ENCODE measurements around the gene WNK3. TPM values are rescaled to one million over a fixed set of nuclear protein-coding genes. Genes with fewer than 3 reads are reported as not detected.

Gene WNK3
- total and polyA plus RNA-seq, 2 of the 13 experiments (the other 11 are each of a cell fraction or from before 2014, with no cell fraction given): 0.12 to 0.62 TPM

DNA sequence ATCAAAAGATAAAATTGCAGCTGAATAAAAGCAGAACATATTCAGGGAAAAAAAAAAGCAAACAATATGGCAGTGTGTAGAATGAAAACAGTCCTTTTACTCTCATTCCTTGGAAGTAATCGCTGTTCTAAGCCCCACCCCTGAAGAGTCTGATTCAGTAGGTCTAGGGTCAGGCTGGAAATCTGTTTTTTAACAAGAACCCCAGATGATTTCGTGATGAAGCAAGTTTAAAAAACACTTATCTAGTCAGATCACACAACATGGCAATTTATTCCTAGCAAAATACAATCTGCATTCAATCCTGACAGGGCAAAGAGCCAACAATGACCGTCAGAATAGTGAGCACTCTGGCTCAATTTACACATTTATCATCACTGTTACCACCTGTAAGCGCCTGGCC, 190.9 kb downstream of the WNK3 start:
- no peak overlapping the region for H3K4me3 ChIP-seq (replicated peaks in 1 of 3; ENCODE audit: insufficient read depth in 1 of 3, low read depth in 2 of 3, low read length in 3 of 3)
- CTCF ChIA-PET (ENCODE audit: low intra/inter-chr PET ratio, low total read pairs): no interaction called here
- no peaks in the 10 kb centered on the region for H3K36me3 ChIP-seq (replicated peaks in 1 of 2; ENCODE audit: control insufficient read depth in 1 of 2, insufficient read depth in 2 of 2, low read length in 2 of 2)
- H3K27me3 ChIP-seq (ENCODE audit: control insufficient read depth in 1 of 2, insufficient read depth in 2 of 2, low read length in 2 of 2): no peaks in the 10 kb centered on the region
- POLR2A ChIA-PET: no interaction called here
- H3K9me3 ChIP-seq (ENCODE audit: low read length): no peaks in the 10 kb centered on the region
- TF ChIP-seq, protein P1, sequence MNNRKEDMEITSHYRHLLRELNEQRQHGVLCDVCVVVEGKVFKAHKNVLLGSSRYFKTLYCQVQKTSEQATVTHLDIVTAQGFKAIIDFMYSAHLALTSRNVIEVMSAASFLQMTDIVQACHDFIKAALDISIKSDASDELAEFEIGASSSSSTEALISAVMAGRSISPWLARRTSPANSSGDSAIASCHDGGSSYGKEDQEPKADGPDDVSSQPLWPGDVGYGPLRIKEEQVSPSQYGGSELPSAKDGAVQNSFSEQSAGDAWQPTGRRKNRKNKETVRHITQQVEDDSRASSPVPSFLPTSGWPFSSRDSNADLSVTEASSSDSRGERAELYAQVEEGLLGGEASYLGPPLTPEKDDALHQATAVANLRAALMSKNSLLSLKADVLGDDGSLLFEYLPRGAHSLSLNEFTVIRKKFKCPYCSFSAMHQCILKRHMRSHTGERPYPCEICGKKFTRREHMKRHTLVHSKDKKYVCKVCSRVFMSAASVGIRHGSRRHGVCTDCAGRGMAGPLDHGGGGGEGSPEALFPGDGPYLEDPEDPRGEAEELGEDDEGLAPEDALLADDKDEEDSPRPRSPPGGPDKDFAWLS (CRISPR knock-in tag; IDR thresholded peaks at IDR 0.05; ENCODE audit: borderline replicate concordance): no peak
- TF ChIP-seq SMARCE1 (IDR thresholded peaks at IDR 0.05; ENCODE audit: borderline replicate concordance) (no peak), ZNF33B (CRISPR knock-in tag; IDR thresholded peaks at IDR 0.05) (no peak), CBX2 (IDR thresholded peaks at IDR 0.05; ENCODE audit: low read depth, low read length) (no peak), CBX2 (CRISPR knock-in tag; IDR thresholded peaks at IDR 0.05; ENCODE audit: low read depth) (no peak), BCL3 (CRISPR knock-in tag; IDR thresholded peaks at IDR 0.05) (no peak), HINFP (CRISPR knock-in tag; IDR thresholded peaks at IDR 0.05; ENCODE audit: low read depth) (no peak), PPARG (CRISPR knock-in tag; conservative IDR thresholded peaks at IDR 0.05) (no peak), ATF5 (CRISPR knock-in tag; IDR thresholded peaks at IDR 0.05; ENCODE audit: low read depth) (no peak), ZBTB20 (CRISPR knock-in tag; IDR thresholded peaks at IDR 0.05; ENCODE audit: borderline replicate concordance, low read depth) (no peak), ZNF558 (CRISPR knock-in tag; IDR thresholded peaks at IDR 0.05; ENCODE audit: borderline replicate concordance) (no peak), EEA1 (CRISPR knock-in tag; IDR thresholded peaks at IDR 0.05; ENCODE audit: borderline replicate concordance) (no peak)
- H3K79me2 ChIP-seq (ENCODE audit: insufficient read depth, low read length): no peaks in the 10 kb centered on the region
- no peaks in the 10 kb centered on the region for H4K20me1 ChIP-seq (ENCODE audit: insufficient read depth, low read length)
- intact Hi-C loops (cut with micrococcal nuclease; ENCODE audit: unreplicated experiment) (no loop called here), in situ Hi-C loops (cut with HindIII; ENCODE audit: extremely low pct_ligation_motif_present, low pct_unique_long_range_greater_than_20kb) (no loop called here)
- no peak overlapping the region for H2AFZ ChIP-seq (ENCODE audit: low read length)
- 75% methylated on average over 4 of the region's 4 CpGs for WGBS (ENCODE audit: low lambda C conversion rate)
- no peak for ATAC-seq
- no TSS peak for BruUV-seq (replicated peaks)
- no peaks in the 10 kb centered on the region for H3K4me1 ChIP-seq (ENCODE audit: insufficient read depth, low read length)
- no peak overlapping the region for H3K27ac ChIP-seq (ENCODE audit: extremely low read length, insufficient read depth, low read length)
- FAIRE-seq: no peak
- H3K4me2 ChIP-seq (ENCODE audit: low read depth, low read length): no peak overlapping the region
- no peak overlapping the region for H3K9ac ChIP-seq (ENCODE audit: insufficient read depth, low read depth, low read length)
- DNase-seq (ENCODE audit: low spot score): no peak
